ENCODE data around the gene FLT3.

DNA sequence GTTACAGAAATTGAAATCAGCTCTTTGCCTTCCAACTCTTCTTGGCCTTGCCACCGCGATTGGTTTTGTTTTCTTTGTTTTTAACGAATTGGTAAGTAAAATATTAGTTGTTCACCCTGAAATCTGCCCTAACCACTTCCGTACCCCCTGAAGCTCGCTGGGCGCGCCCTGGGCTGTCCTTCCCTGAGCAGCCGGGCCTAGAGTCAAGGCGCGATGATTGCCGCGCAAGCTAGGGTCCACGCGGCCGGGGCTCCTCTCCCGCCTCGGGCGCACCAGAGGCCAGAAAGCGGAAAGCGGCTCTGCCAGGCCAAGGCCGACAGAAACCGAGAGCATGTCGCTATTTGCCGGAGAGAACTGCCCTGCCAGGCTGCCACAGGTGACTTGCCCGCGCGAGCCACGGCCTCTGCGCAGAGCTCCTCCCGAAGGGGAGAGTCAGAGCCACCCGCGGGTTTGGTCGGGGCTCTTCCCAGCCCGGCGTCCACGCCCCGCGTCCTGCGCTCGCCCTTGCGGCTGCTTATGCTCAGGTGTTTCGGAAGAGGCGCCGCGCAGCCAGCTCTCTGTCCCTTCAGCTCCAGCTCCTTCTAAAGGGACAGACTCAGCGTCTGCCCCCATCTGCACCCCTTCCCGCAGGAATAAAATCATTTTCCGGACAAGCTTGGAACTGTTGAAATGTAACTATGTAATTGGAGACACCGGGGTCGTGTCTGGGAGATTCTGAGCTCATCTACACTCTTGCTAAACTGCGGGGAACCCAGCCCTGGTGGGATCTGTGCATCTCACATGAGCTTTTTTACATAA, 124.6 kb downstream of the FLT3 start:
- TF ChIP-seq, protein P1, sequence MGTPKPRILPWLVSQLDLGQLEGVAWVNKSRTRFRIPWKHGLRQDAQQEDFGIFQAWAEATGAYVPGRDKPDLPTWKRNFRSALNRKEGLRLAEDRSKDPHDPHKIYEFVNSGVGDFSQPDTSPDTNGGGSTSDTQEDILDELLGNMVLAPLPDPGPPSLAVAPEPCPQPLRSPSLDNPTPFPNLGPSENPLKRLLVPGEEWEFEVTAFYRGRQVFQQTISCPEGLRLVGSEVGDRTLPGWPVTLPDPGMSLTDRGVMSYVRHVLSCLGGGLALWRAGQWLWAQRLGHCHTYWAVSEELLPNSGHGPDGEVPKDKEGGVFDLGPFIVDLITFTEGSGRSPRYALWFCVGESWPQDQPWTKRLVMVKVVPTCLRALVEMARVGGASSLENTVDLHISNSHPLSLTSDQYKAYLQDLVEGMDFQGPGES (IDR thresholded peaks at IDR 0.05) = no peak
- TF ChIP-seq, protein P2, sequence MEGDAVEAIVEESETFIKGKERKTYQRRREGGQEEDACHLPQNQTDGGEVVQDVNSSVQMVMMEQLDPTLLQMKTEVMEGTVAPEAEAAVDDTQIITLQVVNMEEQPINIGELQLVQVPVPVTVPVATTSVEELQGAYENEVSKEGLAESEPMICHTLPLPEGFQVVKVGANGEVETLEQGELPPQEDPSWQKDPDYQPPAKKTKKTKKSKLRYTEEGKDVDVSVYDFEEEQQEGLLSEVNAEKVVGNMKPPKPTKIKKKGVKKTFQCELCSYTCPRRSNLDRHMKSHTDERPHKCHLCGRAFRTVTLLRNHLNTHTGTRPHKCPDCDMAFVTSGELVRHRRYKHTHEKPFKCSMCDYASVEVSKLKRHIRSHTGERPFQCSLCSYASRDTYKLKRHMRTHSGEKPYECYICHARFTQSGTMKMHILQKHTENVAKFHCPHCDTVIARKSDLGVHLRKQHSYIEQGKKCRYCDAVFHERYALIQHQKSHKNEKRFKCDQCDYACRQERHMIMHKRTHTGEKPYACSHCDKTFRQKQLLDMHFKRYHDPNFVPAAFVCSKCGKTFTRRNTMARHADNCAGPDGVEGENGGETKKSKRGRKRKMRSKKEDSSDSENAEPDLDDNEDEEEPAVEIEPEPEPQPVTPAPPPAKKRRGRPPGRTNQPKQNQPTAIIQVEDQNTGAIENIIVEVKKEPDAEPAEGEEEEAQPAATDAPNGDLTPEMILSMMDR (IDR thresholded peaks at IDR 0.05 in 2 of 3, conservative IDR thresholded peaks at IDR 0.05 in 1 of 3; ENCODE audit: control insufficient read depth in 2 of 3, extremely low read depth in 1 of 3, insufficient read depth in 1 of 3, low read depth in 3 of 3, low read length in 3 of 3) = no peak
